Caco-2 (cell line): Measurements from ENCODE around the gene CCDC9B. TPM values are rescaled to one million over a fixed set of nuclear protein-coding genes. Genes with fewer than 3 reads are reported as not detected.

ENCODE experiments used
- BruUV-seq: library from RNA; stranded (reverse); fragments of 400-500 nt; replicated peaks from 2 replicates; lab custom pipeline; 2021; lab: Mats Ljungman, UMichigan
- CTCF ChIA-PET: fragments of 300-600 bp; sonication (Branson Sonifier 250); formaldehyde crosslinking; loops from one replicate; lab custom pipeline; 2022; ENCODE audit warnings: antibody characterized with exemption; lab: Charles Lee
- POLR2A ChIA-PET: fragments of 300-600 bp; sonication (Branson Sonifier 250); formaldehyde crosslinking; loops from one replicate; lab custom pipeline; 2022; ENCODE audit warnings: antibody characterized with exemption; lab: Charles Lee
- DNase-seq, 2 experiments: peaks; one replicate each; pipeline versions ENCODE4 v3.0.0 to v3.0.0-alpha.2; 2020 to 2022
- H3K27me3 ChIP-seq: replicated peaks from 2 replicates; pipeline ENCODE4 v1.6.0; 2011; ENCODE audit warnings: low read length; ENCODE audit not compliant: control insufficient read depth, insufficient read depth
- H3K36me3 ChIP-seq: 2 replicates; pipeline ENCODE4 v1.5.1; 2011; ENCODE audit warnings: low read length; ENCODE audit not compliant: control insufficient read depth, insufficient read depth
- H3K4me1 ChIP-seq: fragments of 250-450 bp; sonication (Bioruptor Pico); 2 replicates; pipeline ENCODE4 v1.5.1; 2020; ENCODE audit warnings: mild to moderate bottlenecking
- H3K4me3 ChIP-seq: 2 replicates; pipeline ENCODE4 v1.5.1; 2011; ENCODE audit warnings: low read depth, mild to moderate bottlenecking, control low read depth, low read length
- H3K9me3 ChIP-seq: fragments of 250-450 bp; sonication (Bioruptor Pico); 2 replicates; pipeline ENCODE4 v1.5.1; 2020; ENCODE audit warnings: mild to moderate bottlenecking, moderate library complexity
- H3K27ac Mint-ChIP-seq: one replicate; pipeline ENCODE4 v1.8.0; 2022; ENCODE audit warnings: mixed read lengths; ENCODE audit not compliant: unreplicated experiment
- H3K27me3 Mint-ChIP-seq: one replicate; pipeline ENCODE4 v1.8.0; 2022; ENCODE audit warnings: mixed read lengths; ENCODE audit not compliant: insufficient read depth, unreplicated experiment
- H3K36me3 Mint-ChIP-seq: one replicate; pipeline ENCODE4 v1.8.0; 2022; ENCODE audit warnings: mild to moderate bottlenecking, mixed read lengths; ENCODE audit not compliant: insufficient read depth, unreplicated experiment
- H3K4me1 Mint-ChIP-seq: one replicate; pipeline ENCODE4 v1.8.0; 2022; ENCODE audit warnings: low read depth, mixed read lengths; ENCODE audit not compliant: unreplicated experiment
- H3K4me3 Mint-ChIP-seq: one replicate; pipeline ENCODE4 v1.8.0; 2022; ENCODE audit warnings: mild to moderate bottlenecking, moderate library complexity, mixed read lengths; ENCODE audit not compliant: unreplicated experiment
- H3K9me3 Mint-ChIP-seq: one replicate; pipeline ENCODE4 v1.8.0; 2022; ENCODE audit warnings: mixed read lengths; ENCODE audit not compliant: unreplicated experiment
- intact Hi-C: fragments of 100-400 bp; cut with micrococcal nuclease; formaldehyde crosslinking; loops from one replicate; pipeline ENCODE4 v1.10.0; 2022; ENCODE audit not compliant: unreplicated experiment
- total RNA-seq: library from RNA; stranded (reverse); gene quantifications from 2 replicates; pipeline ENCODE4 v1.2.3, GENCODE V29; 2022
- TF ChIP-seq, protein P1 (sequence below), 2 experiments: fragments of 200-600 bp in 1 of 2; IDR thresholded peaks; 1 replicate in 1 of 2; 2 replicates in 1 of 2; pipeline versions ENCODE4 v1.5.1 to v1.8.0; 2011 to 2022; ENCODE audit warnings: antibody characterized with exemption in 1 of 2, control low read depth in 1 of 2, inconsistent platforms in 1 of 2, low read depth in 1 of 2, low read length in 1 of 2, mild to moderate bottlenecking in 1 of 2, moderate library complexity in 1 of 2; ENCODE audit not compliant: insufficient read depth in 1 of 2, severe bottlenecking in 1 of 2, unreplicated experiment in 1 of 2

The CCDC9B gene
- total RNA-seq, 1 experiment from 2014 or later, result 0.86 TPM

DNA sequence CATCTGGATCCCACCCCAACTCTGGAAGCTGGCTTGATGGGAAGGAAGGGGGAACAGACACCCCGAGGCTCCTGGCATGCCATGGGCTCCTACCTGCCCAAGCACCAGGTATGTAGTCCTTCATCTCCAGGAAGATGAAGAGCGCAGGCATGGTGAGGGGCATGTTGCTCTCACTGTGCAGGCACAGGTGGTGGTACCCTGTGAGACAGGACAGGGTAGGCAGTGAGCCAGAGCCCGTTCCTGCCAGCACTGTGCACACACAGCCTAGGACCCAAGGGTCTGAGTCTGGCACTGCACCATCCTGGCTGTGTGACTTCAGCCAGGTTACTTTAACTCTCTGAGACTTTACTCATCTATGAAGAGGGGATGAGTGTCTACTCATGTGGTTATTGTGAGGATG lies 48.5 kb downstream of the CCDC9B start:
- CTCF ChIA-PET, result interaction anchor here (0.5 kb wide), 1 partner anchor 12 kb away, joined by 4 read pairs; no protein-coding TSS in a partner anchor

DNA sequence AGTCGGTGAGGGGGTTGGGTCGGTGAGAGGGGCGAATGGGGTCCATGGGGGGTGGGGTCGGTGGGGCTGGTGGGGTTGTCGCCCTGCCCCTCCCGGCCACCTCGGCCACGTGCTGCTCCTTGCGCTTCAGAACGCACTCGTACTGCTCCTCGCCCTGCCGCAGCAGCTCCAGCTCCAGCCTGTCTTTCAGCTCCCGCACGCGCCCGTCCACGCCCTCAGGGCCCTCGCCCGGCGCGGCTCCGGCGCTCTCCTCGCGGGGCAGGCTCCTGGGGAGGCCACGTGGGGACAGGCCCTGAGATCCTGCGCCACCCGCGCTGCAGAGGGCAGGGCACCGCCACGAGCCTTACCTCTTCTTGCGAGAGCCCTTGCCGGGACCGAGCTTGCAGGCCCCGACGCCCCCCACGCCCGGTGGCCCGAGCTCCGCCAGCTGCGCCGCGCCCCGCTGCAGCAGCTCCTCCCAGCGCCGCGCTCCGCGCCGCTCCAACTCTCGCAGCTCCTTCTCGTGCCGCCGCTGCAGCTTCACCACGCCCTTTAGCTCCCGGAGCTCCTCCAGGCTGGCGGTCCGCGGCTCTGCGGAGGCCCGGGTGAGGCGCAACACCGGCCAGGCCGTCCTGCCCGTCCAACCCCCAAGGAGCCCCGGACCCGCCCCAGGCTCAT lies 49.7 kb downstream of the CCDC9B start:
- Mint-ChIP-seq H3K9me3 (no peaks in the 10 kb centered on the region), H3K27ac (no peak overlapping the region), H3K36me3 (no peaks in the 10 kb centered on the region), H3K27me3 (no peaks in the 10 kb centered on the region), H3K4me3 (peak overlapping the region; percentile 76), H3K4me1 (no peaks in the 10 kb centered on the region)
- H3K9me3 ChIP-seq, result no peaks in the 10 kb centered on the region
- intact Hi-C loops, result no loop called here
- DNase-seq, result peak; percentile 74
- no TSS peak for BruUV-seq
- ChIA-PET POLR2A (interaction anchor here (0.6 to 0.8 kb wide), 2 partner anchors 357 to 1061 kb away, joined by 3 read pairs; partner anchors contain the start of gene EIF2AK4), CTCF (interaction anchor here (0.6 to 1.9 kb wide), 16 partner anchors 8 to 115 kb away, joined by 3 to 21 read pairs (median 5); partner anchors contain the start of genes ANKRD63, INAFM2 and IVD)
- H3K4me3 ChIP-seq, result peak overlapping the region; percentile 54
- no peaks in the 10 kb centered on the region for H3K4me1 ChIP-seq
- no peaks in the 10 kb centered on the region for H3K27me3 ChIP-seq
- TF ChIP-seq, protein P1, sequence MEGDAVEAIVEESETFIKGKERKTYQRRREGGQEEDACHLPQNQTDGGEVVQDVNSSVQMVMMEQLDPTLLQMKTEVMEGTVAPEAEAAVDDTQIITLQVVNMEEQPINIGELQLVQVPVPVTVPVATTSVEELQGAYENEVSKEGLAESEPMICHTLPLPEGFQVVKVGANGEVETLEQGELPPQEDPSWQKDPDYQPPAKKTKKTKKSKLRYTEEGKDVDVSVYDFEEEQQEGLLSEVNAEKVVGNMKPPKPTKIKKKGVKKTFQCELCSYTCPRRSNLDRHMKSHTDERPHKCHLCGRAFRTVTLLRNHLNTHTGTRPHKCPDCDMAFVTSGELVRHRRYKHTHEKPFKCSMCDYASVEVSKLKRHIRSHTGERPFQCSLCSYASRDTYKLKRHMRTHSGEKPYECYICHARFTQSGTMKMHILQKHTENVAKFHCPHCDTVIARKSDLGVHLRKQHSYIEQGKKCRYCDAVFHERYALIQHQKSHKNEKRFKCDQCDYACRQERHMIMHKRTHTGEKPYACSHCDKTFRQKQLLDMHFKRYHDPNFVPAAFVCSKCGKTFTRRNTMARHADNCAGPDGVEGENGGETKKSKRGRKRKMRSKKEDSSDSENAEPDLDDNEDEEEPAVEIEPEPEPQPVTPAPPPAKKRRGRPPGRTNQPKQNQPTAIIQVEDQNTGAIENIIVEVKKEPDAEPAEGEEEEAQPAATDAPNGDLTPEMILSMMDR (IDR thresholded peaks at IDR 0.05; ENCODE audit: insufficient read depth in 1 of 2, low read depth in 1 of 2, low read length in 1 of 2, severe bottlenecking in 1 of 2, unreplicated experiment in 1 of 2), result no peak
- no peaks in the 10 kb centered on the region for H3K36me3 ChIP-seq

More for the DNA sequence above, 48.5 kb downstream of the CCDC9B start:
- H3K4me1 Mint-ChIP-seq, result peaks cover 11% of the 10 kb centered on the region
- Histone ChIP-seq H3K4me3 (no peak overlapping the region), H3K36me3 (no peaks in the 10 kb centered on the region), H3K27me3 (no peaks in the 10 kb centered on the region), H3K9me3 (no peaks in the 10 kb centered on the region), H3K4me1 (peaks cover 6% of the 10 kb centered on the region)
- TF ChIP-seq, protein P1 (IDR thresholded peaks at IDR 0.05; ENCODE audit: insufficient read depth in 1 of 2, low read depth in 1 of 2, low read length in 1 of 2, severe bottlenecking in 1 of 2, unreplicated experiment in 1 of 2), result no peak
- intact Hi-C loops, result no loop called here
- H3K4me3 Mint-ChIP-seq, result peak overlapping the region; percentile 76
- DNase-seq, result no peak
- H3K27ac Mint-ChIP-seq, result no peak overlapping the region
- POLR2A ChIA-PET, result no interaction called here
- no peaks in the 10 kb centered on the region for H3K36me3 Mint-ChIP-seq
- no TSS peak for BruUV-seq
- no peaks in the 10 kb centered on the region for H3K27me3 Mint-ChIP-seq
- no peaks in the 10 kb centered on the region for H3K9me3 Mint-ChIP-seq

DNA sequence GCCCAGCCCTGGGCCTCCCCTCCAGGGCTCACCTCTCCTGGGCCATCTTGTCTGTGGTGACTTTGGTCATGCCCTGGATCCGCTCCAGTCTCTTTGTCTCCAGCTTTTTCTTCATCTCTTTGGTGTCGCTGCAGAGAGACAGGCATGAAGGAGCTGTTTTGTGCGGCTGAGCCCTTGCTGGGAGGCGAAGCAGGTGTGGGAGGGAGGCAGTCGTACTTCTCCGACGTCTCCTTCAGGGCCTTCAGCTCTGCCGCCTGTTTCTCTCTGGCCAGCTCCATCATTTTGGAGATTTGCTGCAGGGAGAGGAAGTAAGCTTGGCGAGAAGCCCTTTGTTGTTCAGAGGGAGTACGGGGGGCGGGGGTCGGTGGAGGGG lies 50.2 kb downstream of the CCDC9B start:
- no TSS peak for BruUV-seq
- Mint-ChIP-seq H3K9me3 (no peaks in the 10 kb centered on the region), H3K27ac (no peak overlapping the region)

More for the DNA sequence above, 50.2 kb downstream of the CCDC9B start:
- H3K9me3 ChIP-seq, result no peaks in the 10 kb centered on the region
- ChIA-PET CTCF (interaction anchor here (0.6 to 1.9 kb wide), 14 partner anchors 8 to 115 kb away, joined by 3 to 21 read pairs (median 5); partner anchors contain the start of genes ANKRD63, INAFM2 and IVD), POLR2A (no interaction called here)
- H3K4me3 Mint-ChIP-seq, result peak overlapping the region; percentile 76
- no peaks in the 10 kb centered on the region for H3K27me3 ChIP-seq
- H3K36me3 Mint-ChIP-seq, result no peaks in the 10 kb centered on the region
- H3K4me1 ChIP-seq, result no peaks in the 10 kb centered on the region
- no peaks in the 10 kb centered on the region for H3K36me3 ChIP-seq
- H3K27me3 Mint-ChIP-seq, result no peaks in the 10 kb centered on the region
- TF ChIP-seq, protein P1 (IDR thresholded peaks at IDR 0.05; ENCODE audit: insufficient read depth in 1 of 2, low read depth in 1 of 2, low read length in 1 of 2, severe bottlenecking in 1 of 2, unreplicated experiment in 1 of 2), result no peak
- no peaks in the 10 kb centered on the region for H3K4me1 Mint-ChIP-seq
- intact Hi-C loops, result no loop called here
- DNase-seq, result no peak
- H3K4me3 ChIP-seq, result peak overlapping the region; percentile 54; the same call in 1 of the 2 replicates
